ENCODE data around the gene ADAP1. TPM values are rescaled to one million over a fixed set of nuclear protein-coding genes. Genes with fewer than 3 reads are reported as not detected.

ADAP1 gene
- total RNA-seq, 1 donor from 2014 or later, result 5.1 TPM

Other genes with a start within 250 kb of the ADAP1 start
- gene DNAAF5, start 228.0 kb downstream of the ADAP1 start, total RNA-seq, result 48.7 and 50.2 TPM in 2 replicates
- gene PRKAR1B, start 227.4 kb downstream of the ADAP1 start, total RNA-seq, result 31.9 and 34.3 TPM in 2 replicates
- gene SUN1, start 122.2 kb downstream of the ADAP1 start, total RNA-seq, result 154 and 208 TPM in 2 replicates
- gene GET4, start 78.1 kb downstream of the ADAP1 start, total RNA-seq, result 35.7 and 41.9 TPM in 2 replicates
- gene COX19, start 20.9 kb upstream of the ADAP1 start, total RNA-seq, result 5.1 and 9.5 TPM in 2 replicates
- gene CYP2W1, start 28.5 kb upstream of the ADAP1 start, total RNA-seq, result not detected in 2 replicates
- 5.4 and 33.5 TPM in 2 replicates for gene GPR146, start 89.9 kb upstream of the ADAP1 start, total RNA-seq
- 1.4 and 1.8 TPM in 2 replicates for gene GPER1, start 133.4 kb upstream of the ADAP1 start, total RNA-seq
- gene ZFAND2A, start 205.5 kb upstream of the ADAP1 start, total RNA-seq, result 18.1 and 23.5 TPM in 2 replicates

Measured in glomerular endothelial cell (primary cell).